RWPE2 (cell line): Measurements from ENCODE around the gene STARD13.

ENCODE experiments used
- ATAC-seq: fragments of 200-7000 bp; cut with Tn5 transposase; 3 replicates; pipeline ENCODE4 v1.9.1; 2021; ENCODE audit warnings: low read depth
- DNase-seq: peaks from one replicate; pipeline ENCODE4 v3.0.0-alpha.2; 2020; ENCODE audit warnings: low spot score
- H3K27ac ChIP-seq: fragments of 450-650 bp; 2 replicates; pipeline ENCODE4 v1.5.1; 2017; ENCODE audit warnings: mild to moderate bottlenecking; ENCODE audit not compliant: poor library complexity, severe bottlenecking
- H3K27me3 ChIP-seq: fragments of 250-450 bp; sonication (Bioruptor Pico); 2 replicates; pipeline ENCODE4 v1.5.1; 2021; ENCODE audit warnings: mild to moderate bottlenecking, moderate library complexity; ENCODE audit not compliant: insufficient read depth, poor library complexity, severe bottlenecking
- H3K36me3 ChIP-seq: fragments of 250-450 bp; sonication (Bioruptor Pico); 2 replicates; pipeline ENCODE4 v1.5.1; 2020; ENCODE audit warnings: low read depth, mild to moderate bottlenecking, moderate library complexity
- H3K4me1 ChIP-seq: fragments of 250-450 bp; sonication (Bioruptor Pico); 2 replicates; pipeline ENCODE4 v1.5.1; 2021; ENCODE audit warnings: mild to moderate bottlenecking, moderate library complexity; ENCODE audit not compliant: insufficient read depth, poor library complexity, severe bottlenecking
- H3K4me3 ChIP-seq: fragments of 250-450 bp; sonication (Bioruptor Pico); 2 replicates; pipeline ENCODE4 v1.5.1; 2021; ENCODE audit warnings: mild to moderate bottlenecking, moderate library complexity; ENCODE audit not compliant: severe bottlenecking
- H3K9me3 ChIP-seq: fragments of 250-450 bp; sonication (Bioruptor Pico); 2 replicates; pipeline ENCODE4 v1.5.1; 2021; ENCODE audit warnings: mild to moderate bottlenecking, moderate library complexity; ENCODE audit not compliant: severe bottlenecking
- TF ChIP-seq, protein P1 (sequence below): fragments of 450-650 bp; IDR thresholded peaks from one replicate; pipeline ENCODE4 v1.5.1; 2017; ENCODE audit warnings: mild to moderate bottlenecking, moderate library complexity; ENCODE audit not compliant: poor library complexity, severe bottlenecking

Gene STARD13

DNA sequence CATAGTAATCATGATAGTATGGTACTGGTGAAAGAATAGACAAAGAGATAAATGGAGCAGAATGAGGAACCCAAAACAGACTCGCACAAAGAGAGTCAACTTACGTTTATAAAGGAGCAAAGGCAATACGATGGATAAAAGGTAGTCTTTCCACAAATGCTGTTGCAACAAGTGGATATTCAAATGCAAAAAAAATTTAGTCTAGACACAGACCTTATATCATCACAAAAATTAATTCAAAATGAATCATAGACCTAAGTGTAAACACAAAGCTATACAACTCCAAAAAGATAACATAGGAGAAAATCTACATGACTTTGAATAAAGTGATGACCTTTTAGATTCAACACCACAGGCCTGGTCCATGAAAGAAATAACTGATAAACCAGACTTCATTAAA lies 137.7 kb downstream of the STARD13 start:
- H3K27me3 ChIP-seq = no peaks in the 10 kb centered on the region
- no peak for ATAC-seq

DNA sequence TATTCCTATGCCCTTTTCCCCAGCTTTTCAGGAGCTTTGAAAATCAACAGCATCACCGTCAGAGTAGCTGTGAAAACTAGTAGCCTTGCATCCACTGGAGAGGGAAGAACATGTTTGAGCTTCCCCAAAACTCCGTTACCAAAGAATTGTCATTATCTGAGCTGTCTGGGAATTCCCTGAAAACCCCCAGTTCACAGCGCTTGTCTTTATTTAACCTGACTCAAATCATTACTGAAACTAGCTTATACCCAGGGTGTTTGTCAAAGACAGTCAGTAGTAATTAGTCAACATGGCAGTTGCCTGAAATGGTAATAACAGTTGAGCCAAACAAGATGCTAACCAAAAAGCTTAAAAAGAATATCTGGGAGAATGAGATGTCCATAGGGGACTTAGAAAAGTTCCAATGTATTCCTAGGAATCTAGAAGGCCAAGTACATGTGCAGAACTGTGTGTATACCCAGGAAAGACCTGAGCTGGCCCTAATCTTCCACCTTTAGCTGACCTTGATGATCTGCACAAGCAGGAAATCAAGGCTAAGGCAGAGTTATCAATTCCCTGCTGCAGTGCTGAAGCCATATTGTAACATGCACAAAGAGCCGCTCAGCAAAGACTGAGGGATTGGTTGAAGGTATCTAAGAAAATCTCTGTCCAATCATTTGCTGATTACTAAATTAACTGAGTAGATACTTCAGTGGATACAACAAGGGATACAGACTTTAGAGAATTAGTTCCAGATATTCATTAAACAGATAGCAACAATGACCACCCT lies 138.5 kb downstream of the STARD13 start:
- TF ChIP-seq, protein P1, sequence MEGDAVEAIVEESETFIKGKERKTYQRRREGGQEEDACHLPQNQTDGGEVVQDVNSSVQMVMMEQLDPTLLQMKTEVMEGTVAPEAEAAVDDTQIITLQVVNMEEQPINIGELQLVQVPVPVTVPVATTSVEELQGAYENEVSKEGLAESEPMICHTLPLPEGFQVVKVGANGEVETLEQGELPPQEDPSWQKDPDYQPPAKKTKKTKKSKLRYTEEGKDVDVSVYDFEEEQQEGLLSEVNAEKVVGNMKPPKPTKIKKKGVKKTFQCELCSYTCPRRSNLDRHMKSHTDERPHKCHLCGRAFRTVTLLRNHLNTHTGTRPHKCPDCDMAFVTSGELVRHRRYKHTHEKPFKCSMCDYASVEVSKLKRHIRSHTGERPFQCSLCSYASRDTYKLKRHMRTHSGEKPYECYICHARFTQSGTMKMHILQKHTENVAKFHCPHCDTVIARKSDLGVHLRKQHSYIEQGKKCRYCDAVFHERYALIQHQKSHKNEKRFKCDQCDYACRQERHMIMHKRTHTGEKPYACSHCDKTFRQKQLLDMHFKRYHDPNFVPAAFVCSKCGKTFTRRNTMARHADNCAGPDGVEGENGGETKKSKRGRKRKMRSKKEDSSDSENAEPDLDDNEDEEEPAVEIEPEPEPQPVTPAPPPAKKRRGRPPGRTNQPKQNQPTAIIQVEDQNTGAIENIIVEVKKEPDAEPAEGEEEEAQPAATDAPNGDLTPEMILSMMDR = no peak
- no peak for ATAC-seq
- H3K27ac ChIP-seq = no peak overlapping the region

More for the DNA sequence above, 137.7 kb downstream of the STARD13 start:
- H3K4me3 ChIP-seq = no peak overlapping the region
- peaks cover 14% of the 10 kb centered on the region for H3K36me3 ChIP-seq
- TF ChIP-seq, protein P1 = no peak
- no peaks in the 10 kb centered on the region for H3K4me1 ChIP-seq
- no peaks in the 10 kb centered on the region for H3K9me3 ChIP-seq
- no peak overlapping the region for H3K27ac ChIP-seq
- no peak for DNase-seq

DNA sequence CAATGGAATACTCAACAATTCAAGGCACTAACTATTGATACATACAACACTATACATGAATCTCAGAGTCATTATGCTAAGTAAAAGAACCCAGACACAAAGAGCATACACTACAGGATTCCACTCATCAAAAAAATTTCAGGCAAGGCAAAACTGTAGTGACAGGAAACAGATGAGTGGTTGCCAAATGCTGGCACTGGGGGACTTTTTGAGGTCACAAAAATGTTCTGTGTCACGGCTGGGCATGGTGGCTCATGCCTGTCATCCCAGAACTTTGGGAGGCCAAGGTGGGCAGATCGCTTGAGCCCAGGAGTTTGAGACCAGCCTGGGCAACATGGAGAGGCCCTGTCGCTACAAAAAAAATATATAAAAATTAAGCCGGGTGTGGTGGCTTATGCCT lies 139.9 kb downstream of the STARD13 start:
- TF ChIP-seq, protein P1 = no peak
- Histone ChIP-seq H3K4me1 (no peaks in the 10 kb centered on the region), H3K4me3 (no peak overlapping the region), H3K36me3 (peaks cover 31% of the 10 kb centered on the region), H3K9me3 (no peaks in the 10 kb centered on the region), H3K27me3 (no peaks in the 10 kb centered on the region), H3K27ac (no peak overlapping the region)
- DNase-seq = no peak
- no peak for ATAC-seq

More for the DNA sequence above, 138.5 kb downstream of the STARD13 start:
- Histone ChIP-seq H3K4me1 (no peaks in the 10 kb centered on the region), H3K4me3 (no peak overlapping the region), H3K36me3 (peaks cover 21% of the 10 kb centered on the region), H3K27me3 (no peaks in the 10 kb centered on the region), H3K9me3 (no peaks in the 10 kb centered on the region)
- no peak for DNase-seq

DNA sequence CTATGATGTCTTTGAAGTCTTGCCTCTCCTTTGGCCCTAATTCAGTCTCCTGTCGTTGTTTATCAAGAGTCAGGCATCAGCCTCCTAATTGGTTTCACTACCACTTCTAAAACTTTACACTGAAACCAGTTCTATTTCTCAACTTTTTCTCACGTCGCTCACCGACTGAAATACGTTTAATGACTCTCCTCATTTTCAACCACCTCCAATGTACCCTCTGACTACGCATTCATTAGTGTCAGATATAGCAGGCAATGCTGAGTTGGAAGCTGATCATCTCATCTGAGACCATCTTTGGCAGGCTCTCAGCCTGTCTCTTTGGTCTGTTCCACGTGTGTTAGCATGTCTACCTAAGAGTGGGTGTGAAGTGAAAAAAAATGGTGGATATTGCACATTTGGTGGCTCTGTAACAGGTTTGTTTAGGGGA lies 141.2 kb downstream of the STARD13 start:
- Histone ChIP-seq H3K9me3 (no peaks in the 10 kb centered on the region), H3K36me3 (peaks cover 21% of the 10 kb centered on the region), H3K27ac (no peak overlapping the region), H3K27me3 (no peaks in the 10 kb centered on the region), H3K4me3 (no peak overlapping the region), H3K4me1 (no peaks in the 10 kb centered on the region)
- no peak for DNase-seq
- TF ChIP-seq, protein P1 = no peak
- ATAC-seq = no peak
